Common myeloid progenitor, CD34-positive (primary cell): Measurements from ENCODE around the gene AGMO.
"Not testable (repeated sequence)": the region's sequence is repeated elsewhere in the genome, so short reads cannot be mapped to it uniquely, and the experiment has no call there.

ENCODE experiments used
- CTCF ChIA-PET: fragments of 350-600 bp; sonication (Branson Sonifier 250); formaldehyde crosslinking; loops from one replicate; lab custom pipeline; 2021; ENCODE audit warnings: antibody characterized with exemption; lab: Charles Lee
- POLR2A ChIA-PET: fragments of 350-600 bp; sonication (Branson Sonifier 250); formaldehyde crosslinking; loops from one replicate; lab custom pipeline; 2021; ENCODE audit warnings: antibody characterized with exemption; lab: Charles Lee
- DNase-seq, 3 donors: peaks; one replicate each; pipeline versions ENCODE4 v3.0.0 to v3.0.0-alpha.2; 2013
- H3K27ac ChIP-seq, 2 experiments: 1 replicate in 1 of 2; 2 replicates in 1 of 2; pipeline ENCODE4 v1.7.0; 2013; ENCODE audit warnings: inconsistent platforms in 2 of 2, low read length in 2 of 2, mild to moderate bottlenecking in 2 of 2, low read depth in 1 of 2, moderate library complexity in 1 of 2; ENCODE audit not compliant: severe bottlenecking in 2 of 2, insufficient read depth in 1 of 2, poor library complexity in 1 of 2
- H3K27me3 ChIP-seq, 5 experiments: replicated peaks in 2 of 5; 1 replicate in 3 of 5; 2 replicates in 2 of 5; pipeline versions ENCODE4 v1.6.1 to v1.7.0; 2013; ENCODE audit warnings: low read length in 4 of 5, mild to moderate bottlenecking in 2 of 5, moderate library complexity in 2 of 5, inconsistent platforms in 1 of 5; ENCODE audit not compliant: insufficient read depth in 5 of 5, control insufficient read depth in 4 of 5
- H3K36me3 ChIP-seq, 4 experiments: 1 replicate in 2 of 4; 2 replicates in 2 of 4; pipeline versions ENCODE4 v1.6.1 to v1.7.0; 2013; ENCODE audit warnings: low read length in 3 of 4, control low read depth in 1 of 4, mild to moderate bottlenecking in 1 of 4; ENCODE audit not compliant: control insufficient read depth in 4 of 4, insufficient read depth in 4 of 4
- H3K4me1 ChIP-seq, 4 experiments: 1 replicate in 3 of 4; 2 replicates in 1 of 4; pipeline versions ENCODE4 v1.6.1 to v1.7.1; 2013; ENCODE audit warnings: low read length in 3 of 4, mild to moderate bottlenecking in 3 of 4, control low read depth in 1 of 4, inconsistent platforms in 1 of 4, moderate library complexity in 1 of 4; ENCODE audit not compliant: control insufficient read depth in 4 of 4, insufficient read depth in 4 of 4; ENCODE audit errors: control extremely low read depth in 1 of 4
- H3K4me3 ChIP-seq, 7 experiments: 1 replicate in 4 of 7; 2 replicates in 3 of 7; pipeline versions ENCODE4 v1.5.1 to v1.7.0; 2013; ENCODE audit warnings: mild to moderate bottlenecking in 7 of 7, low read length in 6 of 7, moderate library complexity in 6 of 7, inconsistent platforms in 2 of 7, low read depth in 2 of 7, control low read depth in 1 of 7; ENCODE audit not compliant: insufficient read depth in 4 of 7, control insufficient read depth in 1 of 7; ENCODE audit errors: extremely low read depth in 1 of 7
- H3K9me3 ChIP-seq, 5 experiments: 1 replicate in 4 of 5; 2 replicates in 1 of 5; pipeline versions ENCODE4 v1.6.1 to v1.7.1; 2013; ENCODE audit warnings: low read length in 4 of 5, mild to moderate bottlenecking in 2 of 5, inconsistent platforms in 1 of 5, low read depth in 1 of 5, moderate library complexity in 1 of 5; ENCODE audit not compliant: control insufficient read depth in 4 of 5, insufficient read depth in 2 of 5; ENCODE audit errors: control extremely low read depth in 1 of 5
- WGBS: methylation state at CpG from one replicate; pipeline ENCODE4 v1.1.5; 2013; ENCODE audit not compliant: insufficient coverage; 5-methylcytosine and 5-hydroxymethylcytosine counted together

The AGMO gene

DNA sequence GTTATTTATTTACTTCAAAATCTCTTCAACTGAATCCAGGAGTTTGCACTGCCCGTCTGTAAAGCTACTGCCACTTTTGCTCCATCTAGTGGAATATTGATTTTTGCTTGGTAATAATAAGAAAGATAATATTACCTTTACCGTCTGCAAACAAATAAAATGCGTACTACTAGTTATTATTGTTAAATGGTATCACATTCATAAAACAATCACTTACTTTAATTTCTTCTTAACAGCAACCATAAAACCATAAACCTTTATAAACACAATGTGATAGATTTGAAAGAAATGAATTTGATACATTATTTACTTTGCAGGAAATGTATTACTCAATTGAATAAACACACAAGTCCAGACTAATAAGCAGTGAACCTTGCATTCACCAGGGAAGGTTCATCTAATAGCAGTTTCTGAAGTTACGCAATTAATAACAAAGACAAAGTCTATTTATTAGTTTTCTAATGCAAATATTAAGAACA lies 6.4 kb downstream of the AGMO start:
- Histone ChIP-seq H3K27ac (no peak overlapping the region), H3K27me3 (no peaks in the 10 kb centered on the region), H3K4me3 (no peak overlapping the region), H3K4me1 (no peaks in the 10 kb centered on the region), H3K36me3 (no peaks in the 10 kb centered on the region), H3K9me3 (no peaks in the 10 kb centered on the region)
- POLR2A ChIA-PET, result interaction anchor here (0.6 kb wide), 1 partner anchor 99 kb away, joined by 4 read pairs; no protein-coding TSS in a partner anchor
- no CpG with 5 or more reads among the region's 4 CpGs for WGBS
- CTCF ChIA-PET, result interaction anchor here (0.7 kb wide), 1 partner anchor 232 kb away, joined by 4 read pairs; no protein-coding TSS in a partner anchor
- DNase-seq, result peak in 1 of 3 donors; percentile 4

DNA sequence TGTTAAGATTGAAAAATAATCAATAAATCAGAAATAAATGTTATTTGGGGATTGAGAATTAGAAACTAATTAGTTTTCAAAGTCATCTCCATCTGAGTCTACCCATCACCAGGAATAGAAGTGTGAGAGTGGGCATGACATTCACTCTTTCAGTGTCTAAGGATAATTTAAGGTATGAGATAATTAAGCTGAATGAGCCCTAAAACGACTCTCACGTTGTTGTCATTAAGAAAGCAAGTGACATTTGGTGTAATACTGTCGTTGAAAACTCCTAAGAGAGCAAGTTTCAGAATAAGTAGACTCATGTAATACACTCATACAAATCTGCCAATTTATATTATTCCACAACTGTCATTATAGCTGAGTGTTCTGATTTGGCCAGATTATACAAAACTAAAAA lies 7.1 kb downstream of the AGMO start:
- no peaks in the 10 kb centered on the region for H3K4me1 ChIP-seq
- H3K9me3 ChIP-seq, result no peaks in the 10 kb centered on the region
- CTCF ChIA-PET, result interaction anchor here (0.9 kb wide), 1 partner anchor 14 kb away, joined by 3 read pairs; no protein-coding TSS in a partner anchor
- no peaks in the 10 kb centered on the region for H3K36me3 ChIP-seq
- POLR2A ChIA-PET, result no interaction called here
- WGBS, result no CpG with 5 or more reads among the region's 3 CpGs
- H3K27me3 ChIP-seq, result no peaks in the 10 kb centered on the region
- no peak overlapping the region for H3K4me3 ChIP-seq
- no peak overlapping the region for H3K27ac ChIP-seq
- DNase-seq, result no peak

DNA sequence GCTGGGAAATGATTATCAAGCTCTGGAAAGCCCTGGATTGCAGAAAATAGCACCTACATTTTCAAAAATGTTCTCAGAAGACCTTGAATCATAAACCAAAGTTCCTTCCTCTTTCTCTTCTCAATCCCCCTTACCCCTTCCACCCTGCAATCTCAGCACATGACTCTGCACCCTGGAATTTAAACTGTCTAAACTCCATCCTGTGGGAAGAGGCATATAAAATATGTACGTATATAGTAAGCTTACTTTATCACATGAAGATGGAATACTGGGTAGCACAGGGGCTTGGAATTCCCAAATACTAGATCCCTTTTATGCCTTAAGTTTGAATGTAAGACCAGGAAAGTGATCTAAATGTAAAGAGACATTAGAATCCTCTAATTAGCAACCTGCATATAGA lies 7.7 kb downstream of the AGMO start:
- CTCF ChIA-PET, result interaction anchor here (0.6 to 0.9 kb wide), 2 partner anchors 12 to 13 kb away, joined by 3 read pairs; no protein-coding TSS in a partner anchor
- no CpG with 5 or more reads among the region's 1 CpG for WGBS
- Histone ChIP-seq H3K36me3 (no peaks in the 10 kb centered on the region), H3K4me1 (no peaks in the 10 kb centered on the region), H3K4me3 (no peak overlapping the region), H3K27me3 (no peaks in the 10 kb centered on the region), H3K9me3 (no peaks in the 10 kb centered on the region), H3K27ac (no peak overlapping the region)
- POLR2A ChIA-PET, result no interaction called here
- DNase-seq, result no peak

DNA sequence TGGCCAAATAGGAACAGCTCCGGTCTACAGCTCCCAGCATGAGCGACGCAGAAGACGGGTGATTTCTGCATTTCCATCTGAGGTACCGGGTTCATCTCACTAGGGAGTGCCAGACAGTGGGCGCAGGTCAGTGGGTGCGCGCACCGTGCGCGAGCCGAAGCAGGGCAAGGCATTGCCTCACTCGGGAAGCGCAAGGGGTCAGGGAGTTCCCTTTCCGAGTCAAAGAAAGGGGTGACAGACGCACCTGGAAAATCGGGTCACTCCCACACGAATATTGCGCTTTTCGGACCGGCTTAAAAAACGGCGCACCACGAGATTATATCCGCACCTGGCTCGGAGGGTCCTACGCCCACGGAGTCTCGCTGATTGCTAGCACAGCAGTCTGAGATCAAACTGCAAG lies 14.5 kb downstream of the AGMO start:
- POLR2A ChIA-PET, H3K27ac ChIP-seq, H3K4me3 ChIP-seq, H3K36me3 ChIP-seq, CTCF ChIA-PET, DNase-seq, H3K27me3 ChIP-seq, H3K4me1 ChIP-seq, H3K9me3 ChIP-seq: not testable (repeated sequence)
- no CpG with 5 or more reads among the region's 29 CpGs for WGBS

DNA sequence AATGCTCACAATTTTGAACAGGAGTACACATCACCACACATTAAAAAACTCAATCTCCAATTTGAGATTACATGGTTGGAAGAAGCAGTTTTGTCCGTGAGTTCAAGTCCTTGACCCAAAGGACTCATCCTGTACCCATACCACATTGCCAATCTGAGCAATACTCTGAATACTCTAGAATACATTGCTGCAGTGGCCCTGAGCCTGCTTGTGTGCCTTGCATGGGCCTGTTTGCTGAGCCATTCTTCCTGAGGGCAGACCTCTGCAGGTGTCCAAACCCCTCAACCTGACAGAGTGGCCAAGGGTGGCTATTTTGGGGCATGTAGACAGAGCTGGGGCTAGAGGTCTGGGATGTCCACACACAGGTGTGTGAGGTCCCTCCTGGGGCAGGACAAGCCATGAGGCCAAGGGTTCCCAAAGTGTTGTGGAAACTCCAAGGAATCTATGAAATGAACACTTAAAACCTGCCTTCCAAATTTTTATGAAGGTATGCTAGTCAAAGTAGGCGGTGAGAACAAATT lies 15.5 kb downstream of the AGMO start:
- 100% methylated on average over 2 of the region's 2 CpGs for WGBS
- no peak overlapping the region for H3K4me3 ChIP-seq
- H3K4me1 ChIP-seq, result no peaks in the 10 kb centered on the region
- no peaks in the 10 kb centered on the region for H3K9me3 ChIP-seq
- ChIA-PET POLR2A (no interaction called here), CTCF (no interaction called here)
- DNase-seq, result no peak
- no peak overlapping the region for H3K27ac ChIP-seq
- no peaks in the 10 kb centered on the region for H3K27me3 ChIP-seq
- no peaks in the 10 kb centered on the region for H3K36me3 ChIP-seq

DNA sequence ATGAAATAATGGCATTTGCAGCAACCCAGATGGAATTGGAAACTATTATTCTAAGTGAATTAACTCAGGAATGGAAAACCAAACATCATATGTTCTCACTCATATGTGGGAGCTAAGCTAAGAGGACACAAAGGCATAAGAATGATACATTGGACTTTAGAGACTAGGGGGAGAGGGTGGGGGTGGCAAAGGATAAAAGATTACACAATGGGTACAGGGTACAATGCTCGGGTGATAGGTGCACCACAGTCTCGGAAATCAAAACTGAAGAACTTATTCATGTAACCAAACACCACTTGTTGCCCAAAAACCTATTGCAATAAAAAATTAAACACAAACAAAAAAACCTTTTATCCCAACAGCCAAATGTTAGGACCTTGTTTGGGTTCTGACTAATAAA lies 17.8 kb downstream of the AGMO start:
- no peak overlapping the region for H3K4me3 ChIP-seq
- H3K9me3 ChIP-seq, result peaks cover 0 to 6% (median 0%) of the 10 kb centered on the region in 5 experiments
- H3K4me1 ChIP-seq, result no peaks in the 10 kb centered on the region
- WGBS, result 100% methylated on average over 2 of the region's 2 CpGs
- CTCF ChIA-PET, result no interaction called here
- no peaks in the 10 kb centered on the region for H3K27me3 ChIP-seq
- no peak for DNase-seq
- no peaks in the 10 kb centered on the region for H3K36me3 ChIP-seq
- POLR2A ChIA-PET, result no interaction called here
- H3K27ac ChIP-seq, result no peak overlapping the region

DNA sequence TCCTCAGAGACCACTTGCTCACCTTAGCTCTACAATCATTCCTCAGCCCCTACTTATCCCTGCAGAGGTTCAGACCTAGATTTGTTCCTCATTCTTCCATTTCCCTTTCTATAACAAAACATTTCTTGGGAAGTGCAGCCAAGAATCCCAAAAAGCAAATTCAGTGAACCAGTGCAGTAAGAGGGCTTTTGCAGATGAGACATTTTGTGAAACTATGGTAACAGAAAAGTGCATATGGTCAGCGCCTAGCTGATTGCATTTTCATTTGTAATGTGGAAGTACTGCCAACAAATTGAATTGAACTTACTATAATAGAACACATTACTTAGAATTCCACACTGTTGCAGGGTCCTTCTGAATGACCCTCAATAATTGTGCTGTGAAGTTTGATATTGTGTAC lies 18.6 kb downstream of the AGMO start:
- no CpG with 5 or more reads among the region's 1 CpG for WGBS

More for the DNA sequence above, 18.6 kb downstream of the AGMO start:
- Histone ChIP-seq H3K4me3 (no peak overlapping the region), H3K9me3 (peaks cover 0 to 6% (median 0%) of the 10 kb centered on the region in 5 experiments), H3K27me3 (no peaks in the 10 kb centered on the region), H3K36me3 (no peaks in the 10 kb centered on the region), H3K4me1 (no peaks in the 10 kb centered on the region), H3K27ac (no peak overlapping the region)
- DNase-seq, result no peak
- POLR2A ChIA-PET, result no interaction called here
- CTCF ChIA-PET, result no interaction called here
